ENCODE results near the gene MUC21. TPM values are rescaled to one million over a fixed set of nuclear protein-coding genes. Genes with fewer than 3 reads are reported as not detected.
"Not testable (repeated sequence)": the region's sequence is repeated elsewhere in the genome, so short reads cannot be mapped to it uniquely, and the experiment has no call there.

Gene MUC21
- total and polyA plus RNA-seq, 11 donors = 0.10 TPM; not detected in 10

DNA sequence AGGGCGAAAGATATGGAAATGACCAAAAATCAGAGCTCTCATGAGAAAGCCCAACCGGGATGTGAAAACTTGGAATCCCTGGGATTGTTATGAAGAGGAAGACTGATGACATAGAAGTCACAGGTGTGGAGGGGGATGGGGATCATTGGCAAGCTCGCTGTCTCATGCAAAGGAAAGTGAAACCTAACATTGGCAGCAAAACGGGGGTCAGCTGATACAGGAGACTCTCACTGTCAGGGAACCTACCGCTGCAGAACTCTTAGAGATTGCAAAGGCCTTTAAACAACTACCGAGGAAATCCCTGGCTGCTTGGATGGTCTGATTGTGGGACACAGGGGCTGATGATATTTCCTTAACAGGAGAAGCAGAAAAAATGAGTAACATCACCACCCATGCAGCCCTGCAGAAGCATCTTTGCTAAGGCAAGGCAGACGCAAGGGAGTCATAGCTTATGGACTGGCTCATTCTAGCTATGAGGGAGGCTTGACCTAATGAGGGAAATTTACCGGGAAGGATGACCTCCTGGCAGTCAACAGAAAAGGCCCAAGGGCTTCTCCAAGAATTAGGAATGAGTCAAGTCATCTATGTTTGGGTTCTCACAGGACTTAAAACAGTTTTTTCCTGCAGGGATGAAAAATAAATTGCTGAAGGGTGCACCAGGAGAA lies 7.0 kb downstream of the MUC21 start:
- H3K9me3 ChIP-seq = no peaks in the 10 kb centered on the region
- ATAC-seq (no peak), DNase-seq (no peak)
- no peak overlapping the region for H3K27ac ChIP-seq
- intact Hi-C loops (cut with DNase I) = no loop called here
- peaks cover 0 to 3% (median 0%) of the 10 kb centered on the region in 12 donors for H3K4me1 ChIP-seq
- no peaks in the 10 kb centered on the region for H3K36me3 ChIP-seq
- TF ChIP-seq POLR2A (IDR thresholded peaks at IDR 0.05) (no peak), CTCF (IDR thresholded peaks at IDR 0.05) (no peak)
- H3K27me3 ChIP-seq = peaks cover 0 to 4% (median 0%) of the 10 kb centered on the region in 9 donors
- 64 to 73% (median 68%) methylated on average over 8 of the region's 8 CpGs for WGBS, 4 donors
- no peak overlapping the region for H3K4me3 ChIP-seq

GRCh38 chr6:30991891-30992290 lies 8.4 kb downstream of the MUC21 start:
- Histone ChIP-seq H3K9me3 (no peaks in the 10 kb centered on the region), H3K27me3 (peaks cover 0 to 4% (median 0%) of the 10 kb centered on the region in 9 donors), H3K36me3 (no peaks in the 10 kb centered on the region), H3K27ac (no peak overlapping the region), H3K4me3 (no peak overlapping the region), H3K4me1 (peaks cover 0 to 3% (median 0%) of the 10 kb centered on the region in 12 donors)
- WGBS, 4 donors = 76 to 78% (median 77%) methylated on average over 2 of the region's 2 CpGs
- DNase-seq (no peak), ATAC-seq (no peak)
- TF ChIP-seq CTCF (IDR thresholded peaks at IDR 0.05) (no peak), POLR2A (IDR thresholded peaks at IDR 0.05) (no peak)
- intact Hi-C loops (cut with DNase I) = no loop called here

DNA sequence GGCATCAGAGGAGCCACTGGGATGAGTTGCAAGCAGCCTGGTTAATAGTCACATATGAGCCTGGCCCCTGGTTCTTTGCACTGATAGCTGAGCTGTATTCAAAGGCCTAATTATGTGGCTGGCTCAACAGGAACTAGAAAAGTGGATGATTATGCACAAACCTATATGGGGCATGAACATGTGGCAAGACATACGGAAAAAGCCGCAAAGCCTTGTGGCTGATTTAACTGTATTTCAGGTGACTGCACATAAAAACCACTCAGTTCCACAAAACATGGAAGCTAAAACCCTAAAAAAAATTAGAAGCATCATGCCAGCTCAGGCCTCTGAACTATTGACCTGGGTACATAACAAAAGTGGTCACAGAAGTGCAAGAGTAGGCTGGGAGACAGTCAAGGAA lies 13.8 kb downstream of the MUC21 start:
- ATAC-seq = no peak

GRCh38 chr6:30998785-30999184 lies 15.3 kb downstream of the MUC21 start:
- H3K27ac ChIP-seq = no peak overlapping the region
- H3K9me3 ChIP-seq = no peaks in the 10 kb centered on the region
- H3K4me1 ChIP-seq = no peaks in the 10 kb centered on the region
- ATAC-seq (no peak), DNase-seq (no peak)
- no peak for TF ChIP-seq POLR2A (IDR thresholded peaks at IDR 0.05)
- TF ChIP-seq CTCF (IDR thresholded peaks at IDR 0.05) = no peak
- intact Hi-C loops (cut with DNase I) = no loop called here
- H3K4me3 ChIP-seq = no peak overlapping the region
- WGBS, 4 donors = 55 to 73% (median 66%) methylated on average over 5 of the region's 5 CpGs
- H3K36me3 ChIP-seq = no peaks in the 10 kb centered on the region
- H3K27me3 ChIP-seq = no peaks in the 10 kb centered on the region

More for the DNA sequence above, 13.8 kb downstream of the MUC21 start:
- no peak for DNase-seq
- no peaks in the 10 kb centered on the region for H3K36me3 ChIP-seq
- no peaks in the 10 kb centered on the region for H3K27me3 ChIP-seq
- WGBS, 4 donors = 93 to 98% (median 98%) methylated on average over 2 of the region's 2 CpGs
- no peaks in the 10 kb centered on the region for H3K4me1 ChIP-seq
- no peak overlapping the region for H3K27ac ChIP-seq
- no peak for TF ChIP-seq CTCF (IDR thresholded peaks at IDR 0.05)
- no peak for TF ChIP-seq POLR2A (IDR thresholded peaks at IDR 0.05)
- intact Hi-C loops (cut with DNase I) = no loop called here
- no peak overlapping the region for H3K4me3 ChIP-seq
- no peaks in the 10 kb centered on the region for H3K9me3 ChIP-seq

GRCh38 chr6:31000067-31000860 lies 16.7 kb downstream of the MUC21 start:
- H3K4me1 ChIP-seq = peaks cover 0 to 14% (median 8%) of the 10 kb centered on the region in 12 donors
- not testable (repeated sequence) for H3K4me3 ChIP-seq, H3K27ac ChIP-seq, DNase-seq, ATAC-seq, H3K9me3 ChIP-seq, H3K27me3 ChIP-seq, H3K36me3 ChIP-seq
- 89 to 95% (median 94%) methylated on average over 16 to 39 of the region's 39 CpGs for WGBS, 4 donors
- intact Hi-C loops (cut with DNase I) = loop anchor here in 2 of 10 donors (10.0 kb wide), 2 partner anchors 55 to 255 kb away; partner anchors contain the start of genes FLOT1 (in 1 of the 2), IER3 (in 1 of the 2) and MUCL3 (in 1 of the 2)
